OCI-LY1 (cell line): Measurements from ENCODE around the gene IFITM10.

ENCODE experiments used
- CTCF ChIP-seq: fragments of 200-600 bp; sonication (generic), shearing (Covaris generic); IDR thresholded peaks from 2 replicates; pipeline ENCODE4 v1.5.1; 2017; ENCODE audit warnings: mild to moderate bottlenecking, antibody characterized with exemption, low read length, moderate library complexity, mixed read lengths
- EZH2 ChIP-seq: fragments of 200-600 bp; sonication (generic), shearing (Covaris generic); IDR thresholded peaks from 2 replicates; pipeline ENCODE4 v1.8.0; 2017; ENCODE audit warnings: borderline replicate concordance, mixed run types, mild to moderate bottlenecking, antibody characterized with exemption, low read length, moderate library complexity, mixed read lengths

GRCh38 chr11:1761857-1762536 is 11.6 kb upstream of the IFITM10 start:
- no peak for TF ChIP-seq CTCF
- no peak for TF ChIP-seq EZH2
